GM18499 (cell line): Measurements from ENCODE around the gene GPR146.

ENCODE experiments used
- ATAC-seq: cut with Tn5 transposase; IDR thresholded peaks from one replicate; pipeline ENCODE4 v1.9.1; 2021; ENCODE audit warnings: moderate number of reproducible peaks; ENCODE audit not compliant: insufficient read depth, unreplicated experiment

GPR146 gene

DNA sequence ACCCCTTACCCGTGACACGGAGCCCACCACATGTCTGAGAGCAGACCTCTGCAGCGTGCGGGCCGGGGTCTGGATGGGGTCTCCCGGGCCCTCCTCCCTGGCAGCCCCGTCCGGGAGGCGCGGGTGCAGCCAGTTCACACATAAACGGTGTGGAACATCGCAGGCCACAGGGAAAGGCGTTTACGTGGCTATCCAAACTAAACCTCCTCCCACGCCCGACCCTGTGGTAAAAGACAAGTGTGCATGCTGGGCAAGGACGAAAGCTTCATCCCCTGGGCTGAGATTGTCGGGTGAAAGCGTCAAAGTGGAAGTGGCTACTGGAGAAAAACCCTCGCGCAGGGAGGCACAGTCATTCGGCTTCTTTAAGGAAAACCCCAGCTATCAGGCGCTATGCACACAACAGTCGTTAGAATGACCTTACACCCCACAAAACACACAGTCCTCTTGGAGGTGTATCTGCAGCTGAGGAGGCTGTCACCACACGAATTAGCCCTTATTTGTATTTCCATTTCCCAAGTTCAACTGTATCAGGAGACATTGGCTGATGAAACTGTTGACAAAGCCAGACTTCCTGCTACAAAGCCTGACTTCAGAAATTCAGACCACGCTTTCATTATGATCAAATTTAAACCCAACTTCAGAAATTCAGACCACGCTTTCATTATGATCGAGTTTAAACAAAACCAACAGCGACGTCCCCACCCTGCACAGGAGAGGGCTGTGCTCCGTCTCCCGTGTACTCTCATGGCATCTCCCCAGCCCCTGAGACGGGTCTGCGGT is 58.9 kb downstream of the GPR146 start:
- no peak for ATAC-seq

DNA sequence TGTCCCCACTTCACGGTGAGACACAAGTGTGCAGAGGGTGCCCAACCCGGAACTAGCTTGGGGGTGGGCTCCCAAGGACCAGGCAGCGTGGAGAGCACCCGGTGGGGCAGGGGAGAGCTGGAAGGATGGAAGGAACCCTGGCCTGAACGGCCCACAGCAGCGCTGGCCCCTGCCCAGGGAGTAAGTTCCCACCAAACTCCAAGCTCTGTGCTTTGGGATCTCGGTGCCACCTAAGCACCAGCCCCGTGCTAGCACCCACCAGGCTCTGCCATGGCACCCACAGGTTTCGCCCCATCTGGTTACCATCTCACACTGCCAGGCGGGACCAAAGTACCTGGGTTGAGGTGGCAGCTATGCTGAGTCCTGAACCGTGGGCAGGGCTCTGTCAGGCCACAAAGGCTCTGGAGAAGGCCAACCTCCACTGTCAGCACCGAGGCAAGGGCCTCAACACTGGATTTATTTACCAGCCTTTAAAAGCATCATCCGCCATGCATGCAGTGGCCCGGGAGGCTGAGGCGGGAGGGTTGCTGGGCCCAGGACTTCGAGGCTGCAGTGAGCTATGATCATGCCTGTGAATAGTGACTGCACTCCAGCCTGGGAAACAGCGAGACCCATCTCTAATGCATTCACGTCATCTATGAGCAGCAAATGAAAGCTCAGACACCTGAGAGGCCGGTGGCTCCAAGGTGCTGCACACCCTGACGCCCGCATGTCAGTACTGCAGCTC is 59.6 kb downstream of the GPR146 start:
- no peak for ATAC-seq

DNA sequence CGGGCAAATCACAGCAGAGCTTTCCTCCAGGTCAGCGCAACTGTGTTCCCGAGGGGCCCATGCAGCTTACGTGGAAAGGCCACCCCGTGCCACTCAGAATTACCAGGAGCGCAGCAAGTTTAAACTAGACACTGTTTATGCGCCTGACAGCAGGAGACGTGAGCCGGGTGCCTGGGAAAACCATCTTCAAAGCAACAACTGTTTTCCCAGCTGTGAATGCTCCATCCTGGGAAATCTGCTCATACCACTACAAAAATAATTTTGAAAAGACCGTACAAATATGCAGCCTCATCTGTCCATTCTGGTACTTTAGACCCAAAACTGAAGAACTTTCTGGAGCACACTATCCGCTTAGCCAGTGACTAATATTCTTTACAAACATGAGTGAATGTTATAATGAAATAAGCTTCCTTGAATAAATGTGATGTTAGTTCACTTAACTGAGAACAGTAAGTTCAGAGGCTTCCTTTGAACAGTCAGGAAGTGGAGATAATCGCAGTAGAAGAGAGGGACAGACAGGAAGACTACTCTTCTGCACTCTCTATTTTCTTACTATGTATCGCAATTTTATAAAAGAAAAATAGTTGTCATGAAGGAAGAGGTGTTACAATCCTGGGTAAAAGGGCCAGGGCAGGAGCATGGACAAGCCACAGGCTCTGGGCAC is 60.3 kb downstream of the GPR146 start:
- ATAC-seq: no peak

DNA sequence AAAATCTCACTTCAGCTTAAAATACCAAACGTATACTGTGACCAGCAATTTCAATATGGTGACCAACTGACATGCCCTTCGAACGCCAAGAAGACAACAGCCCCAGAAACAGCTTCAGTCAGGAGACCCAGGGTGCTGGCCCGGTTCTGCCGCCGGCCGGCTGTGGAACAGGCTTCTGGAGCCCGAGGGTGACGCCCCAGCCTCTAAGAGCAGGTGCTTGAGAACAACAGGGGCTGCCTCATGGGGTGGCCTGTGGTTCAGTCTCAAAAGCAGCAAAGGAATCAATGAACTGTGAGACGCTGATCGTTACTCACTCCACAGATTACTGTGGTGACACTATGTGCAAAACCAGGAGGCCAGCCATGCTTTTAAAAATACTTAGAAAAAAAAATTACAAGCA is 60.8 kb downstream of the GPR146 start:
- ATAC-seq: no peak

DNA sequence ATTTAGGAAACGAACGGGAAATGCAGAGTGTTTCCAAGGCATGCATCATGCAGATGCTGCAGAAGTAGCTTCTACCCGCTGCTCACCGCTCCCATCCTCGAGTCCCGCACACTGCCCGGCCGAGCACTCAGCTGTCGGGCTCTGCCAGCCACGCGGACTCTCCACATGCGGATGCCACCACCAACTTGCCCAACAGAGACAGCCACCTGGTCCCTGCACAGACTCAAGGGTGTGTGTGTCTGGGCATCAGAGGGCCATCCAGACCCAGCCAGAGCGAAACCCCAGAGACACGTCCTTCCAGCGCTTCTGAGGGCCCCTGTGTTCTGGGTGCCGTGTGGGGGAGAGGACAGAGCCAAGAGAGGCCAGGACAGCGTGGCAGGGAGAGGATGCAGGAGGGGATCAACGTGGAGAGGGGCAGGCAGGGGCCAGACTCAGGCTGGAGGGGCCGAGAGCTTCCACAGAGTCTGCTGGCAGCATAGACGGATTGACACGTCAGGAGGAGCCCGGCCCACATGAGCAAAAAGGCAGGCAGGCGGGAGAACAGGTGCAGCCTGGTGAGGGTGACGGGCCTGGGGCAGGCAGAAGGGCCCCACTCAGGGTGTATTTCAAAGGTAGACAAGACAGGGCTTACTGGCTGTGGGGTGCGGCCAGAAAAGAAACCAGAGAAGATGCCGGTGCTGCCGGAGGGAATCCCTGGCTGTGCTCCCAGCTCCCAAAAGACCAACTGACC is 61.9 kb downstream of the GPR146 start:
- no peak for ATAC-seq

DNA sequence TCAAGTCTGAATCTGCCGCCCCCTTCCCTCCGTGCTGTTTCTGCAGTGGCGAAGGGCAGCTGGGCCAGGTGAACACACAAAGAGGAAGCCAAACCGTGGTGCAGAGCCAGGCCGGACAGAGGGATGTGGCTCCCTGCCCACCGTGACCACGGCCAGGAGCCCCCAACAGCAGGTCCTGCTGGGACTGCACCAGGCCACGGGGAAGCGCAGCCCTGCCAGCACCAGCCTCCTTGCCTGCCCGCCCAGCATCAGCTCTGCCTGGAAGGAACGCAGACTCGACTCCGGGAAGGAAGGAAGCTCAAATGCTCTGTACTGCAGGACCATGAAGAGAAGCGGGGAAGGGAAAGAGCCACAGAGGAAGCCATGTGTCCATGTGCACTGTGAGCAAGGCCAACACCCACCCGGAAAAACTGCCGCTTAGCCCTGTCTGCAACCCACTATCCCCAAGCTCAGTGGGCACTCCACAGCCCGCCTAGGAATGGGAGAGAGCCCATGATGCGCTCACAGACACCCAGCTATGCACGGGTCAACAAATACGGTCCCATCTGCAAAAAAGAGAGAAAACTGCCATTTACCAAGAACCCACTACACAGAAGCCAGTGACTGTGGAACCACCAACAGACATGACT is 62.6 kb downstream of the GPR146 start:
- ATAC-seq: no peak

DNA sequence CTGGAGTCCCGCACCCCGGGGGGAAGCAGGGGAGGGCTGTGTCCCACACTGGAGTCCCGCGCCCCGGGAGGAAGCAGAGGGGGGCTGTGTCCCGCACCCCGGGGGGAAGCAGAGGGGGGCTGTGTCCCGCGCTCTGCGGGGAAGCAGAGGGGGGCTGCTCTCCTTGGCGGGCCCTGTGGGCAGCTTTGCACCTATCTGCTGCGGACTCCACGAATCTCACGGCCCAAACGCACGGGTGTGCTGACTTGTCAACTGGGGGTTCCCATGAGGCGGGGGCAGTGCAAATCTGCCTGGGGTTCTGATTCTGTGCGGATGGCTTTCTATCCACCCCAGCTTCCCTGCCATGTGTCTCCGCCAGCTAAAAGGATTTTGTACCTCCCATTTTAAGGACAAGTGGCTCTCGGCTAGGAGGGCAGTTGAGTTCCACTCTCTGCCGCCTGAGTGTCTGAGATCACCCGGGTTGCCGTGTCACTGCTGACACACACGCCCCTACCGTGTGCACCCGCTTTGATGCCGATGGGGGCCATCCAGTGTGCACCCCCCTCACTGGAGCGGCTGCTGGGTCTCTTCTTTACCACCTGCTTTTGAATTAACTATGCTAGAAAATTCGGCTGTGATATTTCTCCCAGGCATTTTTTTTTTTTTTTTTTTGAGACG is 64.0 kb downstream of the GPR146 start:
- no peak for ATAC-seq
